Activated CD8-positive, alpha-beta memory T cell treated with anti-CD3 and anti-CD28 coated beads for 1 hour (primary cell): ENCODE measurements around the gene IL17RE.
"Not testable (repeated sequence)": the region's sequence is repeated elsewhere in the genome, so short reads cannot be mapped to it uniquely, and the experiment has no call there.

ENCODE experiments used
- DNase-seq, 2 donors: peaks; one replicate each; pipeline ENCODE4 v3.0.0-alpha.2; 2020; ENCODE audit warnings: low read depth in 1 of 2; ENCODE audit errors: extremely low read depth in 1 of 2

The IL17RE gene

GRCh38 chr3:9879830-9880549, 22.7 kb upstream of the IL17RE start, which contains the start of gene CIDEC:
Gene CIDEC, minus strand, starts transcription at chr3:9880253. Its CDS starts 1,767 bp downstream, at chr3:9878486.
- no peak for DNase-seq

- DNase-seq, result no peak
Observed at GRCh38 chr3:9881441-9881840, 21.2 kb upstream of the IL17RE start.

GRCh38 chr3:9883706-9884554, 18.7 kb upstream of the IL17RE start:
- no peak for DNase-seq

- DNase-seq, result no peak
Observed at GRCh38 chr3:9884555-9885165, 18.0 kb upstream of the IL17RE start.

GRCh38 chr3:9886328-9886727, 16.3 kb upstream of the IL17RE start:
- DNase-seq, result no peak

- DNase-seq, result no peak
Observed at GRCh38 chr3:9887480-9887879, 15.2 kb upstream of the IL17RE start.

GRCh38 chr3:9888540-9888939, 14.1 kb upstream of the IL17RE start:
- DNase-seq, result no peak

- no peak for DNase-seq
Observed at GRCh38 chr3:9889405-9889804, 13.2 kb upstream of the IL17RE start.

GRCh38 chr3:9890249-9891071, 12.2 kb upstream of the IL17RE start, which contains the start of gene JAGN1:
Gene JAGN1, plus strand, starts transcription at chr3:9890610. Its CDS starts 113 bp downstream, at chr3:9890723.
- peak; percentile 84 to 87 for DNase-seq

GRCh38 chr3:9891072-9891622, 11.5 kb upstream of the IL17RE start:
- no peak for DNase-seq

GRCh38 chr3:9893739-9894138, 8.9 kb upstream of the IL17RE start:
- no peak for DNase-seq

- DNase-seq, result not testable (repeated sequence)
Observed at GRCh38 chr3:9895715-9896114, 6.9 kb upstream of the IL17RE start.

GRCh38 chr3:9896755-9897407, 5.8 kb upstream of the IL17RE start:
- not testable (repeated sequence) for DNase-seq

- DNase-seq, result no peak
Observed at GRCh38 chr3:9897408-9898372, 5.0 kb upstream of the IL17RE start.

GRCh38 chr3:9898467-9899241, 4.0 kb upstream of the IL17RE start:
- DNase-seq, result no peak

GRCh38 chr3:9899289-9899791, 3.3 kb upstream of the IL17RE start:
- DNase-seq, result no peak

- not testable (repeated sequence) for DNase-seq
Observed at GRCh38 chr3:9900965-9901415, 1.7 kb upstream of the IL17RE start.

- no peak for DNase-seq
Observed at GRCh38 chr3:9901967-9902366, 681 bp upstream of the IL17RE start.
